Measurements from ENCODE around the gene GCN1.
"Not testable (repeated sequence)": the region's sequence is repeated elsewhere in the genome, so short reads cannot be mapped to it uniquely, and the experiment has no call there.

Gene GCN1

DNA sequence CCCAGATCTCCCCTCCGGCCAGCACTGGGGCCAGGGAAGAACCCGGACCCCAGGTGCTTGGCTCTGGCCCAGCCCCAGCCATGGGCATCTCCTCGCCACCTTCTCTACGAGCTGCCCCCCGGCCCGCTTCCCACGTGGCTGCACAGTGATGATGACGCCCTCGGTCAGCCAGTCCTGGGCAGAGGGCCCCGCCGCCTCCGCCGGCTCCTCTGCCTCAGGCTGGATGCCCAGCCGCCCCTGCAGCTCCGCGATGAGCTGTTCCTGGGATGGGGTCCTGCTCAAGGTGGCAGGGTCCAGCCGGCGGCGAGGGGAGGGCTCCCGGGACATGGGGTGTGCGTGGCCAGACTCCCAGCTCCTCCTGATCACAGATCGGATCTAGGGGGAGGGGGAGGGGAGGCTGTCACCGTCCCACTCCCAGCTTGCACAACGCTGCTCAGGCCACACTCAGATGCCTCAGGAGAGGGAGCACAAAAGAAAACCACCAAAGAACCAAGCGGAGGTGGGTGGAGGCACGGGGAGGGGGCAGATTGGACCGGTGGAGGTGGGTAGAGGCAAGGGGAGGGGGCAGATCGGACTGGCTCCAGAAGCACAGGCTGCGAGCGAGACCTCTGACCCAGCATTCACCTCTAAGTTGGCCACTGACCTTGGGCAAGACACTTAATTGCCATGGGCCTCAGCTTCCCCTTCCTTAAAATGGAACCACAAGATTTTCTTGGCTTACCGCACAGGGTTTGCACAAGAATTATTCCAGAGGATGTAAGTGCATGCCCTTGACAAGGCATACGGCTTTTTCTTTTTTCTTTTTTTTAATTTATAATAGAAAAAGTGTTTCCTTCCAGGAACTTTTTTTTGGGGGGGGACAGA, 22.5 kb upstream of the GCN1 start:
- Histone ChIP-seq H3K4me3 (no peak overlapping the region), H3K27ac (no peak overlapping the region)
- TF ChIP-seq, protein P1, sequence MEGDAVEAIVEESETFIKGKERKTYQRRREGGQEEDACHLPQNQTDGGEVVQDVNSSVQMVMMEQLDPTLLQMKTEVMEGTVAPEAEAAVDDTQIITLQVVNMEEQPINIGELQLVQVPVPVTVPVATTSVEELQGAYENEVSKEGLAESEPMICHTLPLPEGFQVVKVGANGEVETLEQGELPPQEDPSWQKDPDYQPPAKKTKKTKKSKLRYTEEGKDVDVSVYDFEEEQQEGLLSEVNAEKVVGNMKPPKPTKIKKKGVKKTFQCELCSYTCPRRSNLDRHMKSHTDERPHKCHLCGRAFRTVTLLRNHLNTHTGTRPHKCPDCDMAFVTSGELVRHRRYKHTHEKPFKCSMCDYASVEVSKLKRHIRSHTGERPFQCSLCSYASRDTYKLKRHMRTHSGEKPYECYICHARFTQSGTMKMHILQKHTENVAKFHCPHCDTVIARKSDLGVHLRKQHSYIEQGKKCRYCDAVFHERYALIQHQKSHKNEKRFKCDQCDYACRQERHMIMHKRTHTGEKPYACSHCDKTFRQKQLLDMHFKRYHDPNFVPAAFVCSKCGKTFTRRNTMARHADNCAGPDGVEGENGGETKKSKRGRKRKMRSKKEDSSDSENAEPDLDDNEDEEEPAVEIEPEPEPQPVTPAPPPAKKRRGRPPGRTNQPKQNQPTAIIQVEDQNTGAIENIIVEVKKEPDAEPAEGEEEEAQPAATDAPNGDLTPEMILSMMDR (IDR thresholded peaks at IDR 0.05), result no peak
- DNase-seq (ENCODE audit: low spot score), result no peak

DNA sequence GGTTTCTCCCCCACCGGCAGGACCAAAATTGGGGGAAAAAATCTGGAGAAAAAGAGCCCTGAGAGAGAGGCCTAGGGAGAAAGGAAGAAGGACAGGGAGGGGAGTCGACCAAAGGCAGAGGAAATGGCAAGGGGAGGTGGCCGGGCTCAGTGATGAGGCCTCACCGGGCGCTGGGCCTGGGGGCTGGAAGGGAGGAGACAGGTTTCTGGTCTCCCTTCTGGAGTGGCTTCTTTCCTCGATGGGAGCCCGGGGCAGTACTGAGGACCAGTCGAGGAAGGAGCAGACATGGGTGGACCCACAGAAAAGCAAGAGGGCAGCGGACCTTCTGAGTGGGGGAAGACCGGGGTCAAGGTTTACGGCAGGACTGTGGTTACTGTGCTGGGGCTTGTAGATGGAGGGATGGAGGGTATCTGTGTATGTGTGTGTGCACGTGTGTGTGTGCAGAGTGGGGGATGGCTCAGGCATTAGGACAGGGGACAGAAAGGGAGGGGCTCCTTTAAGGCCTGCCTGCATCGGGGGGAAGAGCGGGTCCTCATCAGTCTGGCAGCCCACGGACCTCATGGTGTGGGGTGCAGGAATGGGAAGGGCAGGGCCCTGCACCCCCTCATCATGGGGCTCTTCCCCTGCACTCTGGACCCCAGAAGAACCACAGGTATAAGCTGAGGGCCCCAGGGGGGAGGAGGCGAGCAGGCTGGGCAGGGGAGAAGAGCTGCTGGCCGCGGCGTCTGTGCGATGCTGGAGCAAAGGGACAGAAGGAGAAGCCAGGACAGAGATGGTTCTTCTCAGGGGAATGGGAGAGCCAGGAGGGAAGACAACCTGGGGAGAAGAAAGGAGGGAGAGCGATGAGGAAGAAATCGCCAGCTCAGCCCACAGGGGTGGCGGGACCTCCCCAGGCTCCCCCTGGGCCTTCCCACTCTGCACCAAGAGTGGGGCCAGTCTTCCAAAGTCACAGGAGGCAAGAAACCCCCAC, 21.5 kb upstream of the GCN1 start:
- TF ChIP-seq, protein P1 (IDR thresholded peaks at IDR 0.05), result no peak

DNA sequence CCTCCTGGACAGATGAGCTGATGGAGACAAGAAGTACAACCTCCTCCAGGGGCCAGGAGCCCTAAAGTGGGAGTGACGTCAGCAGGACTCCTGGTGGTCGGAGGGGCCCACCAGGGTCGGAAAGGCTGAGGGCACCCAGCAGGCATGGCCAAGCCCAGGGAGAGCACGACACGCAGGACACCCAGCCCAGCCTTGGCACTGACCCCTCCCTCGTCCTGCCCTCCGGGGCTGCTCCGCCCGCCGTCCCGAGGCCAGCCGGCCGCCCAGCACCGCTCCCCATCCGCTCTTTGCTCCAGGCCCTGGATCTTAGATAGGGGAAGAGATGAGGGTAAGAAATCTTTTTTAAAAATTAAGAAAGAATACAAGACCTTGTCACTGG, 20.8 kb upstream of the GCN1 start:
- no peak for DNase-seq (ENCODE audit: low spot score)
- TF ChIP-seq, protein P1 (IDR thresholded peaks at IDR 0.05), result no peak
- H3K27ac ChIP-seq, result no peak overlapping the region
- H3K4me3 ChIP-seq, result no peak overlapping the region

More for the DNA sequence above, 21.5 kb upstream of the GCN1 start:
- Histone ChIP-seq H3K4me3 (no peak overlapping the region), H3K27ac (no peak overlapping the region)
- DNase-seq (ENCODE audit: low spot score), result no peak

- no peak for DNase-seq (ENCODE audit: low spot score)
- Histone ChIP-seq H3K4me3 (no peak overlapping the region), H3K27ac (no peak overlapping the region)
- TF ChIP-seq, protein P1 (IDR thresholded peaks at IDR 0.05), result no peak
Measured at GRCh38 chr12:120214626-120215356, 20.3 kb upstream of the GCN1 start.

GRCh38 chr12:120213758-120214157, 19.2 kb upstream of the GCN1 start:
- H3K4me3 ChIP-seq, result no peak overlapping the region
- H3K27ac ChIP-seq, result no peak overlapping the region
- TF ChIP-seq, protein P1 (IDR thresholded peaks at IDR 0.05), result no peak
- DNase-seq (ENCODE audit: low spot score), result no peak

GRCh38 chr12:120213182-120213581, 18.7 kb upstream of the GCN1 start:
- H3K4me3 ChIP-seq; DNase-seq (ENCODE audit: low spot score); H3K27ac ChIP-seq: not testable (repeated sequence)

- DNase-seq (ENCODE audit: low spot score), result no peak
- TF ChIP-seq, protein P1 (IDR thresholded peaks at IDR 0.05), result no peak
- no peak overlapping the region for H3K4me3 ChIP-seq
Measured at GRCh38 chr12:120212301-120212700, 17.8 kb upstream of the GCN1 start.

More at GRCh38 chr12:120212301-120212700, 17.8 kb upstream of the GCN1 start:
- H3K27ac ChIP-seq, result no peak overlapping the region
